Astrocyte (in vitro differentiated cells and primary cell): ENCODE data around the gene ATP13A2. TPM values are rescaled to one million over a fixed set of nuclear protein-coding genes. Genes with fewer than 3 reads are reported as not detected.

Experiments
- DNase-seq: peaks from one replicate; pipeline ENCODE4 v3.0.0-alpha.2; 2010; ENCODE audit warnings: low read depth
- FAIRE-seq: peaks from 2 replicates; lab custom pipeline; 2011; peaks lifted over from hg19 to GRCh38; lab: Jason Lieb, UNC
- H2AFZ ChIP-seq: 2 replicates; pipeline ENCODE4 v1.6.0; 2012; ENCODE audit warnings: low read depth, low read length, inconsistent platforms
- H3K27ac ChIP-seq: 2 replicates; pipeline ENCODE4 v1.5.1; 2011; ENCODE audit warnings: low read depth, low read length, inconsistent platforms
- H3K27me3 ChIP-seq: 2 replicates; pipeline ENCODE4 v1.6.0; 2011; ENCODE audit warnings: low read length, inconsistent platforms; ENCODE audit not compliant: insufficient read depth
- H3K36me3 ChIP-seq: 2 replicates; pipeline ENCODE4 v1.5.1; 2011; ENCODE audit warnings: low read length, inconsistent platforms; ENCODE audit not compliant: insufficient read depth
- H3K4me1 ChIP-seq: 2 replicates; pipeline ENCODE4 v1.5.1; 2011; ENCODE audit warnings: low read length, inconsistent platforms; ENCODE audit not compliant: insufficient read depth
- H3K4me2 ChIP-seq: 2 replicates; pipeline ENCODE4 v1.6.0; 2012; ENCODE audit warnings: low read length, inconsistent platforms
- H3K4me3 ChIP-seq: 2 replicates; pipeline ENCODE4 v1.5.1; 2011; ENCODE audit warnings: low read depth, mild to moderate bottlenecking, low read length, inconsistent platforms; ENCODE audit not compliant: insufficient read depth
- H3K79me2 ChIP-seq: 2 replicates; pipeline ENCODE4 v1.6.0; 2012; ENCODE audit warnings: mild to moderate bottlenecking, low read length, inconsistent platforms; ENCODE audit not compliant: insufficient read depth
- H3K9ac ChIP-seq: 2 replicates; pipeline ENCODE4 v1.6.0; 2012; ENCODE audit warnings: mild to moderate bottlenecking, low read length, inconsistent platforms
- H3K9me3 ChIP-seq: 2 replicates; pipeline ENCODE4 v1.5.1; 2012; ENCODE audit warnings: low read depth, mild to moderate bottlenecking, low read length, inconsistent platforms; ENCODE audit not compliant: insufficient read depth
- H4K20me1 ChIP-seq: 2 replicates; pipeline ENCODE4 v1.6.0; 2012; ENCODE audit warnings: low read length, inconsistent platforms; ENCODE audit not compliant: insufficient read depth
- H3K27ac Mint-ChIP-seq: one replicate; pipeline ENCODE4 v1.8.0; 2021; ENCODE audit warnings: mild to moderate bottlenecking, mixed read lengths; ENCODE audit not compliant: unreplicated experiment
- H3K27me3 Mint-ChIP-seq: one replicate; pipeline ENCODE4 v1.8.0; 2021; ENCODE audit warnings: low read depth, mixed read lengths; ENCODE audit not compliant: unreplicated experiment
- H3K36me3 Mint-ChIP-seq: one replicate; pipeline ENCODE4 v1.8.0; 2021; ENCODE audit warnings: low read depth, mixed read lengths; ENCODE audit not compliant: unreplicated experiment
- H3K4me1 Mint-ChIP-seq: one replicate; pipeline ENCODE4 v1.8.0; 2021; ENCODE audit warnings: low read depth, mixed read lengths; ENCODE audit not compliant: unreplicated experiment
- H3K4me3 Mint-ChIP-seq: one replicate; pipeline ENCODE4 v1.8.0; 2021; ENCODE audit warnings: mild to moderate bottlenecking, moderate library complexity, mixed read lengths; ENCODE audit not compliant: unreplicated experiment
- H3K9me3 Mint-ChIP-seq: one replicate; pipeline ENCODE4 v1.8.0; 2021; ENCODE audit warnings: mild to moderate bottlenecking, mixed read lengths; ENCODE audit not compliant: unreplicated experiment
- EZH2 ChIP-seq: IDR thresholded peaks from 2 replicates; pipeline ENCODE4 v1.6.1; 2012; ENCODE audit warnings: mild to moderate bottlenecking, low read length, inconsistent platforms; ENCODE audit not compliant: insufficient read depth
- total RNA-seq: library from RNA; stranded (reverse); gene quantifications from 2 replicates; pipeline ENCODE4 v1.2.1, GENCODE V29; 2021
- TF ChIP-seq, protein P1 (sequence below): IDR thresholded peaks from 2 replicates; pipeline ENCODE4 v1.5.1; 2011; ENCODE audit warnings: low read depth, mild to moderate bottlenecking, inconsistent platforms, low read length, moderate library complexity; ENCODE audit not compliant: insufficient read depth

The ATP13A2 gene
- total RNA-seq, 1 donor from 2014 or later = 67.8 TPM

DNA sequence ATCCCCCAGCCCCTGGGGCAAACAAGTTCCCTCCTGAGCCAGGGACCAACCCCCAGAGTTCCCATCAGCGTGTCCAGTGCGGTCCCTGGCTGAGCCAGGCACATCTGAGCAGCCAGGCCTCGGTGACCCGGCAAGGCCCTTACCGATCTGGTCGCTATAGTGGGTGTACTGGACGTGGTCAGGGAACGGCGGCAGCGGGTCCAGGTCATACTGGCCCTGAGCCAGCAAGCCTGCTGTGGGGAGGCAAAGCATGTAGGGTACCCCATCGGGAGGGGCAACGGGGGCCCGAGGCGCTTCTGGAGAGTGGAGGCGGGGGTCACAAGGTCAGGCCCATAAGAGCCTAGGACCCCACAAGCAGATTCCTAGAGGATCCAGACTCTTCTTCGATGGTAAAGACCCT lies 34.8 kb downstream of the ATP13A2 start:
- Histone ChIP-seq H3K4me2 (no peak overlapping the region), H3K4me1 (peaks cover 33% of the 10 kb centered on the region)

DNA sequence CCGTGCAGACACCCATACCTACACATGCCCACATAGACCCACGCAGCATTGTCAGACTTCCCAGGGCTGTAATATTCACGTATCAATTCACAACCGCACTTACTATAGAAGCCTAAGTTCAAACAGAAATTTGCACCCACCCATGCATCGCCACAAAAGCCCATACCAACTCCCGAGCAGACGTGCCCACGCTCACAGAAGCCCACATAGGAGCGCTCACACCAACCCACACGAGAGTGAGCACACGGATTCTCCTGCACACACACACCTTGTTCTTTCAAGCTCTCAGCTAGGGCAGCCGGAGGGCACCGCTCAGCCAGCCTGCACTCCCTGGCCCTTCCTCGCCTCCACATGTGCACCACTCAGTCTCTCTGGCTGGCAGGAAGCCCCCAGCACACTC lies 35.9 kb downstream of the ATP13A2 start:
- Histone ChIP-seq H3K36me3 (peaks cover 4% of the 10 kb centered on the region), H3K79me2 (peaks cover 51% of the 10 kb centered on the region), H3K4me1 (peaks cover 27% of the 10 kb centered on the region), H3K9ac (no peak overlapping the region), H3K9me3 (no peaks in the 10 kb centered on the region), H2AFZ (no peak overlapping the region), H3K4me3 (no peak overlapping the region), H4K20me1 (peaks cover 70% of the 10 kb centered on the region), H3K4me2 (no peak overlapping the region), H3K27me3 (no peaks in the 10 kb centered on the region), H3K27ac (no peak overlapping the region)
- Mint-ChIP-seq H3K9me3 (no peaks in the 10 kb centered on the region), H3K27me3 (no peaks in the 10 kb centered on the region), H3K36me3 (peaks cover 3% of the 10 kb centered on the region), H3K4me1 (peaks cover 4% of the 10 kb centered on the region), H3K27ac (no peak overlapping the region), H3K4me3 (no peak overlapping the region)
- no peak for TF ChIP-seq EZH2
- TF ChIP-seq, protein P1, sequence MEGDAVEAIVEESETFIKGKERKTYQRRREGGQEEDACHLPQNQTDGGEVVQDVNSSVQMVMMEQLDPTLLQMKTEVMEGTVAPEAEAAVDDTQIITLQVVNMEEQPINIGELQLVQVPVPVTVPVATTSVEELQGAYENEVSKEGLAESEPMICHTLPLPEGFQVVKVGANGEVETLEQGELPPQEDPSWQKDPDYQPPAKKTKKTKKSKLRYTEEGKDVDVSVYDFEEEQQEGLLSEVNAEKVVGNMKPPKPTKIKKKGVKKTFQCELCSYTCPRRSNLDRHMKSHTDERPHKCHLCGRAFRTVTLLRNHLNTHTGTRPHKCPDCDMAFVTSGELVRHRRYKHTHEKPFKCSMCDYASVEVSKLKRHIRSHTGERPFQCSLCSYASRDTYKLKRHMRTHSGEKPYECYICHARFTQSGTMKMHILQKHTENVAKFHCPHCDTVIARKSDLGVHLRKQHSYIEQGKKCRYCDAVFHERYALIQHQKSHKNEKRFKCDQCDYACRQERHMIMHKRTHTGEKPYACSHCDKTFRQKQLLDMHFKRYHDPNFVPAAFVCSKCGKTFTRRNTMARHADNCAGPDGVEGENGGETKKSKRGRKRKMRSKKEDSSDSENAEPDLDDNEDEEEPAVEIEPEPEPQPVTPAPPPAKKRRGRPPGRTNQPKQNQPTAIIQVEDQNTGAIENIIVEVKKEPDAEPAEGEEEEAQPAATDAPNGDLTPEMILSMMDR = no peak
- DNase-seq (no peak), FAIRE-seq (no peak)

More for the DNA sequence above, 34.8 kb downstream of the ATP13A2 start:
- peaks cover 3% of the 10 kb centered on the region for H3K36me3 Mint-ChIP-seq
- Histone ChIP-seq H3K36me3 (peaks cover 4% of the 10 kb centered on the region), H2AFZ (no peak overlapping the region), H3K4me3 (no peak overlapping the region), H3K9me3 (no peaks in the 10 kb centered on the region), H3K9ac (no peak overlapping the region), H4K20me1 (peaks cover 58% of the 10 kb centered on the region), H3K27ac (no peak overlapping the region), H3K79me2 (peaks cover 51% of the 10 kb centered on the region), H3K27me3 (no peaks in the 10 kb centered on the region)
- TF ChIP-seq, protein P1 = no peak
- DNase-seq = no peak
- no peak for FAIRE-seq
- H3K27ac Mint-ChIP-seq = no peak overlapping the region
- peaks cover 12% of the 10 kb centered on the region for H3K4me1 Mint-ChIP-seq
- H3K4me3 Mint-ChIP-seq = no peak overlapping the region
- no peaks in the 10 kb centered on the region for H3K27me3 Mint-ChIP-seq
- H3K9me3 Mint-ChIP-seq = no peaks in the 10 kb centered on the region

DNA sequence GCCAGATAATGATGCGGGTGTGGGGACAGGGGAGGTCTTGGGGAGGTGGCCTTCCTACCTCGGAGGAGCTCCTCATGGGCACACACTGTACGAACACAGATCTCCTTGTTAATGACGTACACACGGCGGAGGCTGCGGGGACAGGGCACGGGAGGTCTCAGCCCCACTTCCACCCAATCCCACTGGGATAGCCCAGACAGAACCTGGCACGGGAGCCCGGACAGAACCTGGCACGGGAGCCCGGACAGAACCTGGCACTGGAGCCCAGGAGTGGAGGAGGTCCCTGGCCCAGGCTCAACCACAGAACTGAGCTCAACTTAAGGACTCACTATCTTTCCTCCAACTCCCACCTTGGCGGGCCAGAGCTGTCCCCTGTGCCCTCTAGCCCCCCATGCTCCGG lies 36.5 kb downstream of the ATP13A2 start:
- Histone ChIP-seq H3K9ac (no peak overlapping the region), H2AFZ (no peak overlapping the region), H3K4me2 (no peak overlapping the region), H3K79me2 (peaks cover 47% of the 10 kb centered on the region), H3K9me3 (no peaks in the 10 kb centered on the region), H3K4me1 (peaks cover 24% of the 10 kb centered on the region), H3K4me3 (no peak overlapping the region), H3K36me3 (peaks cover 4% of the 10 kb centered on the region), H3K27me3 (no peaks in the 10 kb centered on the region), H4K20me1 (peaks cover 72% of the 10 kb centered on the region), H3K27ac (no peak overlapping the region)
- H3K27me3 Mint-ChIP-seq = no peaks in the 10 kb centered on the region
- H3K36me3 Mint-ChIP-seq = peaks cover 3% of the 10 kb centered on the region
- H3K4me3 Mint-ChIP-seq = no peak overlapping the region
- H3K9me3 Mint-ChIP-seq = no peaks in the 10 kb centered on the region
- DNase-seq (no peak), FAIRE-seq (no peak)
- peaks cover 4% of the 10 kb centered on the region for H3K4me1 Mint-ChIP-seq
- H3K27ac Mint-ChIP-seq = no peak overlapping the region
- TF ChIP-seq, protein P1 = no peak
- no peak for TF ChIP-seq EZH2
